PC-3 (cell line): ENCODE results near the gene GFOD1. TPM values are rescaled to one million over a fixed set of nuclear protein-coding genes. Genes with fewer than 3 reads are reported as not detected.
"Not testable (repeated sequence)": the region's sequence is repeated elsewhere in the genome, so short reads cannot be mapped to it uniquely, and the experiment has no call there.

Experiments
- ATAC-seq: fragments of 200-7000 bp; cut with Tn5 transposase; 2 replicates; pipeline ENCODE4 v1.9.1; 2020; ENCODE audit warnings: mild to moderate bottlenecking, moderate library complexity
- BruUV-seq: library from RNA; stranded (reverse); fragments of 400-500 nt; replicated peaks from 2 replicates; lab custom pipeline; 2021; lab: Mats Ljungman, UMichigan
- CTCF ChIA-PET: fragments of 300-600 bp; sonication (Branson Sonifier 250); formaldehyde crosslinking; loops from one replicate; lab custom pipeline; 2022; ENCODE audit warnings: antibody characterized with exemption; lab: Charles Lee
- POLR2A ChIA-PET: fragments of 300-600 bp; sonication (Branson Sonifier 250); formaldehyde crosslinking; loops from one replicate; lab custom pipeline; 2022; ENCODE audit warnings: antibody characterized with exemption; ENCODE audit not compliant: unreplicated experiment; lab: Charles Lee
- DNase-seq: peaks from one replicate; pipeline ENCODE4 v3.0.0-alpha.2; 2015
- H2AFZ ChIP-seq: fragments of 300-600 bp; sonication (generic); 2 replicates; pipeline ENCODE4 v1.6.0; 2016; ENCODE audit warnings: antibody characterized with exemption, low read length
- H3F3A ChIP-seq: fragments of 300-600 bp; sonication (generic); one replicate; pipeline ENCODE4 v1.6.0; 2017; ENCODE audit warnings: antibody characterized with exemption, low read length, control low read depth, mild to moderate bottlenecking; ENCODE audit not compliant: unreplicated experiment
- H3K27ac ChIP-seq: fragments of 300-600 bp; sonication (generic); 2 replicates; pipeline ENCODE4 v1.5.1; 2016; ENCODE audit warnings: mild to moderate bottlenecking, low read length
- H3K27me3 ChIP-seq: fragments of 300-600 bp; sonication (generic); 2 replicates; pipeline ENCODE4 v1.6.1; 2016; ENCODE audit warnings: low read length, mixed read lengths
- H3K36me3 ChIP-seq: fragments of 300-600 bp; sonication (generic); 2 replicates; pipeline ENCODE4 v1.6.1; 2016; ENCODE audit warnings: low read depth, mixed run types, low read length, mixed read lengths
- H3K4me1 ChIP-seq: fragments of 300-600 bp; sonication (generic); 2 replicates; pipeline ENCODE4 v1.5.1; 2016; ENCODE audit warnings: low read length; ENCODE audit not compliant: insufficient read depth
- H3K4me2 ChIP-seq: fragments of 300-600 bp; sonication (generic); 2 replicates; pipeline ENCODE4 v1.6.0; 2016; ENCODE audit warnings: low read length
- H3K4me3 ChIP-seq: fragments of 300-600 bp; sonication (generic); 2 replicates; pipeline ENCODE4 v1.5.1; 2016; ENCODE audit warnings: mild to moderate bottlenecking, low read length, mixed read lengths
- H3K79me2 ChIP-seq: fragments of 300-600 bp; sonication (generic); 2 replicates; pipeline ENCODE4 v1.6.1; 2017; ENCODE audit warnings: low read length, mixed read lengths
- H3K9ac ChIP-seq: fragments of 300-600 bp; sonication (generic); 2 replicates; pipeline ENCODE4 v1.6.0; 2016; ENCODE audit warnings: mild to moderate bottlenecking, low read length
- H3K9me2 ChIP-seq: fragments of 300-600 bp; sonication (generic); replicated peaks from 2 replicates; pipeline ENCODE4 v1.6.1; 2016; ENCODE audit warnings: mixed run types, low read length, mixed read lengths
- H3K9me3 ChIP-seq: fragments of 300-600 bp; sonication (generic); 2 replicates; pipeline ENCODE4 v1.6.1; 2016; ENCODE audit warnings: low read length, mixed read lengths
- H4K20me1 ChIP-seq: fragments of 300-600 bp; sonication (generic); 2 replicates; pipeline ENCODE4 v1.6.1; 2016; ENCODE audit warnings: low read length, mixed read lengths
- CTCF ChIP-seq: fragments of 300-600 bp; sonication (generic); conservative IDR thresholded peaks from 2 replicates; pipeline ENCODE4 v1.5.1; 2017; ENCODE audit warnings: antibody characterized with exemption, low read depth, mild to moderate bottlenecking, low read length
- EZH2 ChIP-seq: fragments of 300-600 bp; sonication (generic); IDR thresholded peaks from one replicate; pipeline ENCODE4 v1.6.1; 2017; ENCODE audit warnings: antibody characterized with exemption, mild to moderate bottlenecking, low read length; ENCODE audit not compliant: unreplicated experiment
- EZH2phosphoT487 ChIP-seq: fragments of 300-600 bp; sonication (generic); IDR thresholded peaks from 2 replicates; pipeline ENCODE4 v1.6.1; 2018; ENCODE audit warnings: mild to moderate bottlenecking, antibody characterized with exemption, low read length, borderline replicate concordance
- intact Hi-C: fragments of 100-400 bp; cut with micrococcal nuclease; formaldehyde crosslinking; loops from 2 replicates; pipeline ENCODE4 v1.9.0; 2023
- total RNA-seq: library from RNA; depleted of rRNA; stranded (reverse); fragments of >200 nt; gene quantifications from 2 replicates; pipeline ENCODE4 v1.2.3, GENCODE V29; 2014

GFOD1 gene
- total RNA-seq, 1 experiment from 2014 or later, result 16.0 TPM

GRCh38 chr6:13391537-13391936, 95.9 kb downstream of the GFOD1 start:
- Histone ChIP-seq H3K4me1 (peaks cover 7% of the 10 kb centered on the region; the same call in 1 of the 2 replicates), H4K20me1 (no peaks in the 10 kb centered on the region), H2AFZ (no peak overlapping the region), H3K27ac (no peak overlapping the region), H3K9ac (no peak overlapping the region), H3K36me3 (no peaks in the 10 kb centered on the region), H3K4me2 (no peak overlapping the region), H3K9me2 (no peaks in the 10 kb centered on the region), H3F3A (no peaks in the 10 kb centered on the region), H3K9me3 (no peaks in the 10 kb centered on the region), H3K4me3 (no peak overlapping the region), H3K79me2 (0 out of 2 replicates have a peak, but pooled peaks cover 3% of the 10 kb centered on the region), H3K27me3 (no peaks in the 10 kb centered on the region)
- intact Hi-C loops, result no loop called here
- DNase-seq (no peak), ATAC-seq (no peak)
- ChIA-PET POLR2A (no interaction called here), CTCF (no interaction called here)
- no TSS peak for BruUV-seq
- TF ChIP-seq EZH2 (no peak), CTCF (no peak), EZH2phosphoT487 (no peak)

GRCh38 chr6:13390658-13391057, 96.7 kb downstream of the GFOD1 start:
- H2AFZ ChIP-seq, result no peak overlapping the region
- DNase-seq (no peak), ATAC-seq (no peak)
- intact Hi-C loops, result no loop called here
- H3K36me3 ChIP-seq, result no peaks in the 10 kb centered on the region
- TF ChIP-seq EZH2phosphoT487 (no peak), CTCF (no peak), EZH2 (no peak)
- no peaks in the 10 kb centered on the region for H3F3A ChIP-seq
- no TSS peak for BruUV-seq
- H3K27ac ChIP-seq, result no peak overlapping the region
- H3K27me3 ChIP-seq, result no peaks in the 10 kb centered on the region
- peaks cover 6% of the 10 kb centered on the region; the same call in 1 of the 2 replicates for H3K4me1 ChIP-seq
- H3K79me2 ChIP-seq, result 0 out of 2 replicates have a peak, but pooled peaks cover 3% of the 10 kb centered on the region
- H3K4me2 ChIP-seq, result no peak overlapping the region
- no peak overlapping the region for H3K4me3 ChIP-seq
- no peaks in the 10 kb centered on the region for H4K20me1 ChIP-seq
- ChIA-PET POLR2A (no interaction called here), CTCF (no interaction called here)
- H3K9ac ChIP-seq, result no peak overlapping the region
- no peaks in the 10 kb centered on the region for H3K9me3 ChIP-seq
- no peaks in the 10 kb centered on the region for H3K9me2 ChIP-seq

- H4K20me1 ChIP-seq, H3F3A ChIP-seq, CTCF ChIA-PET, H3K27ac ChIP-seq, H3K79me2 ChIP-seq, H3K9me2 ChIP-seq, H3K4me1 ChIP-seq, ATAC-seq, BruUV-seq, H3K4me2 ChIP-seq, H3K36me3 ChIP-seq, DNase-seq, H3K4me3 ChIP-seq, H3K9ac ChIP-seq, H3K9me3 ChIP-seq, H2AFZ ChIP-seq, H3K27me3 ChIP-seq, intact Hi-C loops, POLR2A ChIA-PET: not testable (repeated sequence)
These were observed 98.2 kb downstream of the GFOD1 start for GRCh38 chr6:13389237-13389636.

- H3K9me2 ChIP-seq, H3K4me3 ChIP-seq, DNase-seq, intact Hi-C loops, BruUV-seq, H3K27ac ChIP-seq, H3K9me3 ChIP-seq, POLR2A ChIA-PET, H3K27me3 ChIP-seq, H3K79me2 ChIP-seq, H3K4me2 ChIP-seq, H2AFZ ChIP-seq, H3F3A ChIP-seq, H4K20me1 ChIP-seq, H3K36me3 ChIP-seq, CTCF ChIA-PET, ATAC-seq, H3K9ac ChIP-seq, H3K4me1 ChIP-seq: not testable (repeated sequence)
These were observed 98.6 kb downstream of the GFOD1 start for GRCh38 chr6:13388769-13389168.
